ENCODE measurements around the gene CLEC16A.
"Not testable (repeated sequence)": the region's sequence is repeated elsewhere in the genome, so short reads cannot be mapped to it uniquely, and the experiment has no call there.

Gene CLEC16A

GRCh38 chr16:10954903-10955302 is 10.5 kb downstream of the CLEC16A start:
- DNase-seq (ENCODE audit: low read depth, low spot score): no peak

GRCh38 chr16:10957771-10958482 is 13.6 kb downstream of the CLEC16A start:
- Histone ChIP-seq H3K27me3 (ENCODE audit: control insufficient read depth, insufficient read depth, low read length) (no peaks in the 10 kb centered on the region), H3K9me3 (ENCODE audit: control insufficient read depth, insufficient read depth, low read length) (no peaks in the 10 kb centered on the region), H3K27ac (ENCODE audit: low read length) (no peak overlapping the region), H3K36me3 (ENCODE audit: control insufficient read depth, insufficient read depth, low read length) (no peaks in the 10 kb centered on the region), H3K4me3 (ENCODE audit: low read length) (no peak overlapping the region), H3K4me1 (ENCODE audit: control insufficient read depth, insufficient read depth, low read length) (no peaks in the 10 kb centered on the region)
- WGBS (ENCODE audit: insufficient coverage, insufficient read length): no CpG with 5 or more reads among the region's 6 CpGs
- no peak for DNase-seq (ENCODE audit: low read depth, low spot score)

More at GRCh38 chr16:10954903-10955302, 10.5 kb downstream of the CLEC16A start:
- WGBS (ENCODE audit: insufficient coverage, insufficient read length): no CpG with 5 or more reads among the region's 7 CpGs
- H3K27ac ChIP-seq (ENCODE audit: low read length): no peak overlapping the region
- H3K9me3 ChIP-seq (ENCODE audit: control insufficient read depth, insufficient read depth, low read length): no peaks in the 10 kb centered on the region
- H3K4me3 ChIP-seq (ENCODE audit: low read length): no peak overlapping the region
- peaks cover 2% of the 10 kb centered on the region; the same call in 1 of the 2 replicates for H3K4me1 ChIP-seq (ENCODE audit: control insufficient read depth, insufficient read depth, low read length)
- H3K36me3 ChIP-seq (ENCODE audit: control insufficient read depth, insufficient read depth, low read length): no peaks in the 10 kb centered on the region
- H3K27me3 ChIP-seq (ENCODE audit: control insufficient read depth, insufficient read depth, low read length): no peaks in the 10 kb centered on the region

GRCh38 chr16:10959161-10959560 is 14.8 kb downstream of the CLEC16A start:
- no peak overlapping the region for H3K27ac ChIP-seq (ENCODE audit: low read length)
- peaks cover under 1% of the 10 kb centered on the region; the same call in 1 of the 2 replicates for H3K4me1 ChIP-seq (ENCODE audit: control insufficient read depth, insufficient read depth, low read length)
- WGBS (ENCODE audit: insufficient coverage, insufficient read length): no CpG with 5 or more reads among the region's 5 CpGs
- H3K36me3 ChIP-seq (ENCODE audit: control insufficient read depth, insufficient read depth, low read length): no peaks in the 10 kb centered on the region
- no peak overlapping the region for H3K4me3 ChIP-seq (ENCODE audit: low read length)
- DNase-seq (ENCODE audit: low read depth, low spot score): no peak
- H3K9me3 ChIP-seq (ENCODE audit: control insufficient read depth, insufficient read depth, low read length): no peaks in the 10 kb centered on the region
- H3K27me3 ChIP-seq (ENCODE audit: control insufficient read depth, insufficient read depth, low read length): no peaks in the 10 kb centered on the region

GRCh38 chr16:10961231-10961630 is 16.9 kb downstream of the CLEC16A start:
- Histone ChIP-seq H3K27ac (ENCODE audit: low read length) (no peak overlapping the region), H3K9me3 (ENCODE audit: control insufficient read depth, insufficient read depth, low read length) (no peaks in the 10 kb centered on the region), H3K4me1 (ENCODE audit: control insufficient read depth, insufficient read depth, low read length) (peaks cover 3% of the 10 kb centered on the region; the same call in 1 of the 2 replicates), H3K4me3 (ENCODE audit: low read length) (no peak overlapping the region), H3K27me3 (ENCODE audit: control insufficient read depth, insufficient read depth, low read length) (no peaks in the 10 kb centered on the region), H3K36me3 (ENCODE audit: control insufficient read depth, insufficient read depth, low read length) (no peaks in the 10 kb centered on the region)
- WGBS (ENCODE audit: insufficient coverage, insufficient read length): no CpG with 5 or more reads among the region's 7 CpGs
- DNase-seq (ENCODE audit: low read depth, low spot score): no peak

- Histone ChIP-seq H3K9me3 (ENCODE audit: control insufficient read depth, insufficient read depth, low read length) (no peaks in the 10 kb centered on the region), H3K27ac (ENCODE audit: low read length) (no peak overlapping the region), H3K27me3 (ENCODE audit: control insufficient read depth, insufficient read depth, low read length) (no peaks in the 10 kb centered on the region), H3K4me1 (ENCODE audit: control insufficient read depth, insufficient read depth, low read length) (peaks cover 3% of the 10 kb centered on the region; the same call in 1 of the 2 replicates), H3K4me3 (ENCODE audit: low read length) (no peak overlapping the region), H3K36me3 (ENCODE audit: control insufficient read depth, insufficient read depth, low read length) (no peaks in the 10 kb centered on the region)
- no CpG with 5 or more reads among the region's 20 CpGs for WGBS (ENCODE audit: insufficient coverage, insufficient read length)
- no peak for DNase-seq (ENCODE audit: low read depth, low spot score)
These were observed 19.9 kb downstream of the CLEC16A start for GRCh38 chr16:10964039-10964890.

GRCh38 chr16:10964891-10965326 is 20.5 kb downstream of the CLEC16A start:
- Histone ChIP-seq H3K4me1 (ENCODE audit: control insufficient read depth, insufficient read depth, low read length) (peaks cover 3% of the 10 kb centered on the region; the same call in 1 of the 2 replicates), H3K36me3 (ENCODE audit: control insufficient read depth, insufficient read depth, low read length) (no peaks in the 10 kb centered on the region), H3K27ac (ENCODE audit: low read length) (no peak overlapping the region), H3K27me3 (ENCODE audit: control insufficient read depth, insufficient read depth, low read length) (no peaks in the 10 kb centered on the region), H3K4me3 (ENCODE audit: low read length) (no peak overlapping the region), H3K9me3 (ENCODE audit: control insufficient read depth, insufficient read depth, low read length) (no peaks in the 10 kb centered on the region)
- WGBS (ENCODE audit: insufficient coverage, insufficient read length): no CpG with 5 or more reads among the region's 8 CpGs
- DNase-seq (ENCODE audit: low read depth, low spot score): no peak

- H3K4me3 ChIP-seq (ENCODE audit: low read length): no peak overlapping the region
- no peaks in the 10 kb centered on the region for H3K9me3 ChIP-seq (ENCODE audit: control insufficient read depth, insufficient read depth, low read length)
- no peaks in the 10 kb centered on the region for H3K27me3 ChIP-seq (ENCODE audit: control insufficient read depth, insufficient read depth, low read length)
- peaks cover 3% of the 10 kb centered on the region; the same call in 1 of the 2 replicates for H3K4me1 ChIP-seq (ENCODE audit: control insufficient read depth, insufficient read depth, low read length)
- no peak for DNase-seq (ENCODE audit: low read depth, low spot score)
- no peaks in the 10 kb centered on the region for H3K36me3 ChIP-seq (ENCODE audit: control insufficient read depth, insufficient read depth, low read length)
- H3K27ac ChIP-seq (ENCODE audit: low read length): no peak overlapping the region
- no CpG with 5 or more reads among the region's 6 CpGs for WGBS (ENCODE audit: insufficient coverage, insufficient read length)
These were observed 21.2 kb downstream of the CLEC16A start for GRCh38 chr16:10965440-10966061.

- Histone ChIP-seq H3K9me3 (ENCODE audit: control insufficient read depth, insufficient read depth, low read length) (no peaks in the 10 kb centered on the region), H3K27me3 (ENCODE audit: control insufficient read depth, insufficient read depth, low read length) (no peaks in the 10 kb centered on the region), H3K27ac (ENCODE audit: low read length) (no peak overlapping the region), H3K4me3 (ENCODE audit: low read length) (no peak overlapping the region), H3K4me1 (ENCODE audit: control insufficient read depth, insufficient read depth, low read length) (peaks cover 3% of the 10 kb centered on the region; the same call in 1 of the 2 replicates), H3K36me3 (ENCODE audit: control insufficient read depth, insufficient read depth, low read length) (no peaks in the 10 kb centered on the region)
- DNase-seq (ENCODE audit: low read depth, low spot score): no peak
- WGBS (ENCODE audit: insufficient coverage, insufficient read length): no CpG with 5 or more reads among the region's 5 CpGs
These were observed 21.8 kb downstream of the CLEC16A start for GRCh38 chr16:10966129-10966528.

GRCh38 chr16:10966559-10966958 is 22.2 kb downstream of the CLEC16A start:
- H3K36me3 ChIP-seq (ENCODE audit: control insufficient read depth, insufficient read depth, low read length); H3K4me1 ChIP-seq (ENCODE audit: control insufficient read depth, insufficient read depth, low read length); H3K9me3 ChIP-seq (ENCODE audit: control insufficient read depth, insufficient read depth, low read length); H3K27me3 ChIP-seq (ENCODE audit: control insufficient read depth, insufficient read depth, low read length); H3K27ac ChIP-seq (ENCODE audit: low read length); H3K4me3 ChIP-seq (ENCODE audit: low read length); DNase-seq (ENCODE audit: low read depth, low spot score): not testable (repeated sequence)
- WGBS (ENCODE audit: insufficient coverage, insufficient read length): no CpG with 5 or more reads among the region's 4 CpGs

- Histone ChIP-seq H3K9me3 (ENCODE audit: control insufficient read depth, insufficient read depth, low read length) (no peaks in the 10 kb centered on the region), H3K27ac (ENCODE audit: low read length) (no peak overlapping the region)
These were observed 23.6 kb downstream of the CLEC16A start for GRCh38 chr16:10967986-10968385.

More at GRCh38 chr16:10967986-10968385, 23.6 kb downstream of the CLEC16A start:
- Histone ChIP-seq H3K36me3 (ENCODE audit: control insufficient read depth, insufficient read depth, low read length) (no peaks in the 10 kb centered on the region), H3K4me3 (ENCODE audit: low read length) (no peak overlapping the region), H3K27me3 (ENCODE audit: control insufficient read depth, insufficient read depth, low read length) (no peaks in the 10 kb centered on the region), H3K4me1 (ENCODE audit: control insufficient read depth, insufficient read depth, low read length) (peaks cover 5% of the 10 kb centered on the region; the same call in 1 of the 2 replicates)
- WGBS (ENCODE audit: insufficient coverage, insufficient read length): no CpG with 5 or more reads among the region's 5 CpGs
- DNase-seq (ENCODE audit: low read depth, low spot score): no peak
